Omental fat pad (tissue), 4 donors: ENCODE measurements around the gene RPS15. TPM values are rescaled to one million over a fixed set of nuclear protein-coding genes. Genes with fewer than 3 reads are reported as not detected.

Source experiments
- ATAC-seq: fragments of 150-250 bp; one replicate; pipeline ENCODE4 v1.9.1; 2016; ENCODE audit warnings: mild to moderate bottlenecking, moderate library complexity; ENCODE audit not compliant: low FRiP score
- DNase-seq: peaks from one replicate; pipeline ENCODE4 v3.0.0-alpha.2; 2019; ENCODE audit warnings: low spot score
- total RNA-seq, 4 donors: library from RNA; depleted of rRNA; stranded (reverse); fragments of >200 nt; gene quantifications; one replicate each; pipeline ENCODE4 v1.1.0, GENCODE V29; 2016
- TF ChIP-seq, protein P1 (sequence below), 3 donors: fragments of 450-650 bp; IDR thresholded peaks; one replicate each; pipeline ENCODE4 v1.5.1; 2016 to 2017; ENCODE audit warnings: antibody characterized with exemption in 3 of 3, mild to moderate bottlenecking in 3 of 3, moderate library complexity in 2 of 3

RPS15 gene
- total RNA-seq, 4 donors from 2014 or later = 2,522 to 3,708 (median 2,994) TPM

DNA sequence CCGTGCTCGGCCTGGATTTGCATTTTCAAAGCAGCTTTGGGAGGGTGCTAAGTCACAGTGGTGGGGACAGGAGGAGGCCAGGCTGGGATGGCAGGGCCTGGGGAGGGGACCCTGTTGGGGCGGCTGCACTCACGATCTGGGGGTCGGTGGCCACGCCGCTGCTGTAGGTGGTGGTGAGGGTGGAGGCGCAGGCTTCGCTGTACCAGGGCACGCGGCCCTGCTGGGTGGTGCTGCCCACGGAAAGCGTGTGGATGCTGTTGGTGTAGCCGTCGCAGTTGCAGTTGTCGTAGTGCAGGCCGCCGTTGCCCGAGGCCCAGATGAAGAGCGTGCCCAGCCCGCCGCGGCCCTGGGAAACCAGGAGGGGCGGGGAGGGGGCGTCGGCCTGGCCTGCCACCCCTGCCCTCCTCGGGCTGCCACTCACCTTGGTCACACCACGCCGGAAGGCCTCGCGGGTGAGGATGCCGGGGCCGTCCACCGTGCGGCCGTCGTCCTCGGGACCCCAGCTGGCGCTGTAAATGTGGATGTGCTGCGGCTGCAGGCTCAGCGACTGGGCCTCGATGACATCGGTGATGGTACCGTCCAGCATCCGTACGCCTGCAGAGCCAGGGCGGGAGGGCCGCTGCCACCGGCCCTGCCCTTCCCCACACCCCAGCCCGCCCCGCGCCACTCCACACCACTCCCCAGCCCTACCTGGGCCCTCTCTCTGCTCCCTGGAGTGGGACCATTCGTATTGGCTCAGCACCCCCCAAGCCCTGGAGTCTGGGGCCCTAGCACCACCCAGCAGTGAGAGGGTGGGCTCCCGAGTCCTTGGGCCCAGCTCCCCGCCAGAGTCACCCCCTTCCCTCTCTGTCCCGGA is 48.8 kb downstream of the RPS15 start:
- ATAC-seq = no peak
- TF ChIP-seq, protein P1, sequence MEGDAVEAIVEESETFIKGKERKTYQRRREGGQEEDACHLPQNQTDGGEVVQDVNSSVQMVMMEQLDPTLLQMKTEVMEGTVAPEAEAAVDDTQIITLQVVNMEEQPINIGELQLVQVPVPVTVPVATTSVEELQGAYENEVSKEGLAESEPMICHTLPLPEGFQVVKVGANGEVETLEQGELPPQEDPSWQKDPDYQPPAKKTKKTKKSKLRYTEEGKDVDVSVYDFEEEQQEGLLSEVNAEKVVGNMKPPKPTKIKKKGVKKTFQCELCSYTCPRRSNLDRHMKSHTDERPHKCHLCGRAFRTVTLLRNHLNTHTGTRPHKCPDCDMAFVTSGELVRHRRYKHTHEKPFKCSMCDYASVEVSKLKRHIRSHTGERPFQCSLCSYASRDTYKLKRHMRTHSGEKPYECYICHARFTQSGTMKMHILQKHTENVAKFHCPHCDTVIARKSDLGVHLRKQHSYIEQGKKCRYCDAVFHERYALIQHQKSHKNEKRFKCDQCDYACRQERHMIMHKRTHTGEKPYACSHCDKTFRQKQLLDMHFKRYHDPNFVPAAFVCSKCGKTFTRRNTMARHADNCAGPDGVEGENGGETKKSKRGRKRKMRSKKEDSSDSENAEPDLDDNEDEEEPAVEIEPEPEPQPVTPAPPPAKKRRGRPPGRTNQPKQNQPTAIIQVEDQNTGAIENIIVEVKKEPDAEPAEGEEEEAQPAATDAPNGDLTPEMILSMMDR (IDR thresholded peaks at IDR 0.05) = no peak
- DNase-seq = no peak

DNA sequence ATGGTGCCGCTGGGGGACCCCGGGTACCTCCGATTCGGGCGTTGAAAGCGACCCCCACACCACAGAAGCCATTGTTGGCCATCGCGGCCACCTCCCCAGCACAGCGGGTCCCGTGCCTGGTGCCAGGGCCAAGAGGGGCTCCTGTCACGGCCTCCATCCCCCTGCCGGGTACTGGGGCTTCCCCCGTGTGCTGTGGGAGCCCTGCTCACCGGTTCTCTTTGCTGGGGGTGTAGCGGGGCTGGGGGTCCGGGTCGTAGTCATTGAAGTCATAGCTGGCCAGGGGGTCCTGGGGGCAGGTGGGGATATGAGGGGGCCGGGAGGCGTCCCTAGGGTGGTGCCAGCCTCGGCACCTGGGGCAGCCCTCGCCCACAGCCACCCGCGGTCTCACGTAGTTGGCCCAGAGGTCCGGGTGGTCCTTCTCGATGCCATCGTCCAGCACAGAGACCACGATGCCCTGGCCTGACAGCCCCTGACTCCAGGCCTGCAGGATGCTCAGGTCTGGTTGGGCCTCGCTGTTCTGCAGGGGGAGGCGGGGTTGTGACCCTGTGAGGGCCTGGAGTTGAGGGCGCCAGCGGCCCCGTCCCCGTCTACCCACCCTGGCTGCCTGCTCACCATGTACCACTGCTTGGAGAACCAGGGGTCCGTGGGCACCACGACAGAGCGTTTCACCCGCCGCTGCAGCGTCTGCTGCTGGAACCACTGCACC is 49.5 kb downstream of the RPS15 start:
- DNase-seq (no peak), ATAC-seq (no peak)
- TF ChIP-seq, protein P1 (IDR thresholded peaks at IDR 0.05) = no peak

DNA sequence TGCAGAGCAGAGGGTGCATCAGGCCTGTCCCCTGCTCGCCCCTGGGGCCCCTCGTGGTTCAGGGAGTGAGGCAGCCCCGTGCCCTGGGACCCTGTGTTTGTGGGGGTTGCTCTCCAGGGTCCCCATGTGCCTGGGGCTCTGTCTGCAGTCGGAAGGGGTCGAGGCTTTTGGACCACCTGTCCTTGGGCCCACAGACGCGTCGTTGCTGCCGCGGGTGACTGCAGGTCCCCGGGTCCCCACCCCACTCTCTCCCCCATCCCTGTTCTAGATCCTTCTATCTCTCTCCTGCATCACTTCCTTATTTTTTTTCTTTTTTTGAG is 50.0 kb downstream of the RPS15 start:
- TF ChIP-seq, protein P1 (IDR thresholded peaks at IDR 0.05) = no peak
- DNase-seq (no peak), ATAC-seq (no peak)

DNA sequence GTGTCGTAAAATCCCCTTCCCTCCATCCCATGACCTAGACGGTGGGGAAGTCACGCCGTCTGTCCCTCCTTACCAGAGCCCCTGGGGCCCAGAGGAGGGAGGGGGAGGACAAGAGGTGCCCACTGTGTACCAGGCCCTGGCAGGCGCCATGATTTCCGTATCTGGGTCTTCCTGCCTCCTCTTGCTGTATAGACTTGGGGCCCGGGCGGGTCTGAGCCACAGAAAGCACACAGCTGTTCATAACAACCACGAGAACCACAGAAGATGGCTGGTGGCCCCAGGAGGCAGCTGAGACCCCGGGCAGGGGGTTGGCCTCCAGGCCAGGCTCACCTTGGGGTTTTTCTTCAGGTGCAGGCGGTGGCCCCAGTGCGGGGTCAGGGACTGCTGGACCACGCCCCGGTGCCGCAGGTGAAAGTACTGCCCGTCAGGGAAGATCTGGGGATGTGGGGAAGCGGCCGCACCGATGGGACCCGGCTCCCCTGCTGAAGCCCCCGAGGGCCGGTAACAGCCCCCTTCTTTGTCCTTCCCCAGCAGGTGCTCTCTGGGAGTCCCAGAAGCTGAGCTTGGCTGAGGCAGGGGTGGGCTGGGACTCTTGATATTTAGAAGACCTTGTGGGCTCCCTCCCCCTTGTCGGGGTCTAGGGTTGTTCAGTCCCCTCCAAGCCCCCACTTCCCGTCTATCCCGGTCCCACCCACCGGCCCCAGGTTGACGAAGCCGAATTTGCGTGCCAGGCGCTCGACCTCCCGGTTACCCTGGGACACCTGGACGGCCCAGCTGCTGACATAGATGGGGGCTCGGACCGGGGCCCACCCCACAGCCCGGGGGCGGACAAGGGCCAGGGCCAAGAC is 51.5 kb downstream of the RPS15 start:
- ATAC-seq (no peak), DNase-seq (no peak)
- TF ChIP-seq, protein P1 (IDR thresholded peaks at IDR 0.05) = no peak

Other genes starting within 250 kb of the RPS15 start
- gene STK11, start 232.6 kb upstream of the RPS15 start, total RNA-seq = 10 to 100 TPM; 38.0 to 48.4 (median 44.2) TPM
- gene CBARP, start 200.4 kb upstream of the RPS15 start, total RNA-seq = 10 to 100 TPM in 1 of 4 donors, 1 to 10 TPM in 1, under 1 TPM in 1, not detected in 1; 0.63 to 19.6 (median 2.2) TPM
- 10 to 100 TPM; 46.4 to 76.0 (median 60.2) TPM for gene ATP5F1D, start 196.6 kb upstream of the RPS15 start, total RNA-seq
- 10 to 100 TPM; 24.5 to 68.6 (median 44.1) TPM for gene MIDN, start 189.8 kb upstream of the RPS15 start, total RNA-seq
- 100 to 1,000 TPM; 292 to 484 (median 372) TPM for gene CIRBP, start 169.1 kb upstream of the RPS15 start, total RNA-seq
- gene FAM174C, start 162.9 kb upstream of the RPS15 start, total RNA-seq = 10 to 100 TPM; 47.2 to 69.1 (median 59.3) TPM
- gene EFNA2, start 152.5 kb upstream of the RPS15 start, total RNA-seq = not detected
- 100 to 1,000 TPM in 3 of 4 donors, 10 to 100 TPM in 1; 80.3 to 121 (median 114) TPM for gene NDUFS7, start 54.5 kb upstream of the RPS15 start, total RNA-seq
- gene GAMT, start 36.9 kb upstream of the RPS15 start, total RNA-seq = 10 to 100 TPM; 10.8 to 16.2 (median 13.7) TPM
- gene DAZAP1, start 30.8 kb upstream of the RPS15 start, total RNA-seq = 10 to 100 TPM; 47.3 to 55.7 (median 51.1) TPM
- under 1 TPM in 2 of 4 donors, not detected in 2; 0.12 to 0.19 TPM for gene APC2, start 11.7 kb downstream of the RPS15 start, total RNA-seq
- 10 to 100 TPM; 17.6 to 26.2 (median 20.6) TPM for gene C19orf25, start 40.8 kb downstream of the RPS15 start, total RNA-seq
- gene PCSK4, start 52.0 kb downstream of the RPS15 start, total RNA-seq = 1 to 10 TPM; 1.4 to 2.4 (median 2.2) TPM
- 1 to 10 TPM; 1.6 to 4.5 (median 2.8) TPM for gene REEP6, start 52.8 kb downstream of the RPS15 start, total RNA-seq
- 1 to 10 TPM in 2 of 4 donors, under 1 TPM in 2; 0.60 to 4.3 (median 0.89) TPM for gene ADAMTSL5, start 74.6 kb downstream of the RPS15 start, total RNA-seq
- gene PLK5, start 85.7 kb downstream of the RPS15 start, total RNA-seq = not detected
- gene MEX3D, start 129.9 kb downstream of the RPS15 start, total RNA-seq = 10 to 100 TPM in 1 of 4 donors, 1 to 10 TPM in 3; 3.3 to 10.2 (median 7.7) TPM
- gene MBD3, start 154.5 kb downstream of the RPS15 start, total RNA-seq = 100 to 1,000 TPM in 1 of 4 donors, 10 to 100 TPM in 3; 71.1 to 100 (median 78.3) TPM
- gene UQCR11, start 167.1 kb downstream of the RPS15 start, total RNA-seq = 10 to 100 TPM; 56.6 to 83.2 (median 64.6) TPM
- gene TCF3, start 214.2 kb downstream of the RPS15 start, total RNA-seq = 10 to 100 TPM; 24.2 to 46.6 (median 40.4) TPM